Activated CD8-positive, alpha-beta memory T cell treated with anti-CD3 and anti-CD28 coated beads for 1 hour (primary cell): ENCODE data around the gene ERICH6.

Source experiments
- DNase-seq, 2 donors: peaks; one replicate each; pipeline ENCODE4 v3.0.0-alpha.2; 2020; ENCODE audit warnings: low read depth in 1 of 2; ENCODE audit errors: extremely low read depth in 1 of 2

ERICH6 gene

GRCh38 chr3:150737874-150738679 is 34.4 kb upstream of the ERICH6 start:
- DNase-seq = no peak

GRCh38 chr3:150736903-150737832 is 33.4 kb upstream of the ERICH6 start:
- no peak for DNase-seq

DNA sequence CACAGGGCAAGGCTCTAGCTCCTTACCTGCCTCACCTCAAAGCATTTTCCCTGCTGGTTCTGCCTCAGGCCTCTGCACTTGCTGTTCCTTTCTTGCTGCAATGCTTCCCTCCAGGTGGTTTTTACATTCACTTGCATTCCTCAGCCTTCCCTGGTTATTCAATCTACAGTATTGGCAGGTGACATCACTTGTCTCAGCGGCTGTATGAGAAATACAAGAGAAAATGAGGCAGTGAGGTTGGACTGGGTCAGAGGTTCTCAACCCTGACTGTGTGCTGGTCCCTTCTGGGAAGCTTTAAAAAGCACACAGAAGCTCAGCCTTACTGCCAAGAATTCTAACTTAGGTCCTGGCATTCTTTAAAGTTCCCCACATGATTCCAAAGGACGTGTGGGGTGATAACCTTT is 32.6 kb upstream of the ERICH6 start:
- DNase-seq = no peak

GRCh38 chr3:150734795-150735119 is 31.0 kb upstream of the ERICH6 start:
- no peak for DNase-seq

DNA sequence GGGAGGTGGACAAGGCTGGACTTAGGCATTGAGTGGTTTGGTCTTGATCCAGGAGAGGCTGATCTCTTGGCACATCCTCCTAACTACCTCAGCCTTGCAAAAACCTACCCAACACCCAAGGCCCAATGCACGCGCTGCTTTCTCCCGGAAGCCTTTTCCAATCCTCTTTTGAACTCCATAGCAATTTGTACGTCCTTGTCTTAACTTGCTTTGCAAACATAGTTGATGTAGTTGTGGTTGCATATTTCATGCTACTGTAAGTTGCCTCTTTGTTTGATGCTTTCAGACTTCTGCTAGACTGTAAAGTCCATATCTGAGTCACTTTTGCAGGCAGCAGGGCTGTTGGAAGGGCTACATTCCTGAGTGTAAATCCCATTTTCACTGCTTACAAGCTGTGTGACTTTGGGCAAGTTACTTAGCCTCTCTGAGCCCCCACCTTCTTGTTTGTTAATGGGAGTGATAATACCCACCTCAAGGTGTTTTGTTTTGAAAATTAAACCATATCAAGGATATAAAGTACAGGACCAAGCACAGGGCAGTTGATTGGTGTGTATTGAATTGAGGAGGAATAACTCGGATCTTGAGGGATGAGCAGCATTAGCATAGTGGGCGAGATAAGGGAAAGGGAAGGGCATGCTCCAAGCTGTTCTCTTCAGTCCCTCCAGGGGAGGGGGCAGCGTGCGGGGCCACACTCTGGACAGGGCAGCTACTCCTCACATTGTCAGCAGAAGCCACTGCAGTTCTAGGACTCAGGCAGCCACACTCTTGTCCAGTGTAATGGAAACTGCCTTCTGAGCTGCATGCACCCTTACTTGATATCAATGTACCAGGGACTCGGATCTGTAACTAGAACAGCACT is 30.4 kb upstream of the ERICH6 start:
- no peak for DNase-seq

DNA sequence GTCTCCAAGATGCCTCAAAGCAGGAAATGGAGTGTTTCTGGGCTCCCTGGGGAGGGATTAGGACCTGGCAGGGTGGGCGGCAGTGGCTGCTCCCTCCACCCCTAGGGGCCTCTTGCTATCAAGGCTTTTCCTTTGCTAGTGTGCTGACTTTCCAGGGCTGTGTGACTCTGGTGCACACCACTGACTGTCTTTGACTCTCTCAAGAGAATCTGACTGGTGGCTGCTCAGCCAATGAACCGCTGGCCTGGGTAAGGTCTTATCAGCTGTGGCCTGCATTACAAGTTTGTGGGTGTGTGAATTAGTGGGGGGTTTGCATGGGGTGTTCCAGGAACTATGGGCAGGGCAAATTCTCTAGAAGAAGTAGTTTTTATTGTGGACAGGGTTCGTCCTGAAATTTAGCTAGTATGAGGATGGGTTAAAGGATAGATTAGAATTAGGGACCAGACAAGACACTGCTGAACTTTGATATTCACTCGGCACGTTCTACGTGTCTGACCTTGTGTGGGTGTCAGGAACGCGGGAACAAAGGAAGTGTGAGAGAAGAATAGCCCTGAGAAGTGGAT is 29.7 kb upstream of the ERICH6 start:
- no peak for DNase-seq

DNA sequence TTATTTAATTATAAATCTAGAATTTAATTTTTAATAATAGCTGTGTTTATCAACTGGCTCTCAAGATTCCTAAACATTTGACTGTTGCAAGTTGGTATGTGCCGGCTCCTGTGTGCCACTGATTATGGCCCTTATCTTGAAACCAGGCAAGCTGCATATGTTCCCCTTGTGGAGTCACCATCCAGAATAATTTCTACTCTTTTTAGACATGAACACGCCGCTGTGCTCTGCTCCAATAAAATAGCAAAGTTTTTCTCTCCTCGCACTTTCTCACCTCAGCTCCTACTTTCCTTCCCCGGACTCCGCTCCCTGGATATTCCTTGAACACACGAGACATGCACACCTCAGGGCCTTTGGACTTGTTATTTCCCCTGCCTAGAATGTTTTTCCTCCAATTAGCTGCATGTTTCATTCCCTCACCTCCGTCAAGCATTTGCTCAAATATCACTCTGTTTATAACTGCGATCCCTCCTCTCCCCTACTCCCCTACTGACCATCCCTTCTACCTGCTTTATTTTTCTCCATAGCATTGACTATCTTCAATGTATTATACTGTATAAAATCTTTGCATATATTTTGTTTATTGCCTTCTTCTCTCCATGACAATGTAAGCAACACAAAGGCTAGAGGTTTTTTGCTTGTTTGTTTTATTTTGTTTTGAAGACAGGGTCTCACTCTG is 26.1 kb upstream of the ERICH6 start:
- DNase-seq = no peak

- no peak for DNase-seq
Measured at GRCh38 chr3:150727653-150728502, 24.2 kb upstream of the ERICH6 start.

GRCh38 chr3:150725548-150725947 is 21.8 kb upstream of the ERICH6 start:
- no peak for DNase-seq

GRCh38 chr3:150723946-150724345 is 20.2 kb upstream of the ERICH6 start:
- DNase-seq = no peak

DNA sequence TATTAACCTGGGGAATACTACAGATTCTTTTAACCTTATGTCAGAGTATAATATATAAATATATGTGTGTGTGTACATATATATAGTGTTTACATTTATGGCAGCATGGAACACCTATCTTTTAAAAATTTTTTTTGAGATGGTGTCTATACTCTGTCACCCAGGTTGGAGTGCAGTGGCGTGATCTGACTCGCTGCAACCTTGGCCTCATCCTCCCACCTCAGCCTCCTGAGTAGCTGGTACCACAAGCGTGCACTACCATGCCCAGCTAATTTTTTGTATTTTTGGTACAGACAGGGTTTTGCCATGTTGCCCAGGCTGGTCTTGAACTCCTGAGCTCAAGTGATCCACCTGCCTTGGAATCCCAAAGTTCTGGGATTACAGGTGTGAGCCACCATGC is 18.5 kb upstream of the ERICH6 start:
- DNase-seq = no peak

- no peak for DNase-seq
Measured at GRCh38 chr3:150721285-150722130, 17.8 kb upstream of the ERICH6 start.

DNA sequence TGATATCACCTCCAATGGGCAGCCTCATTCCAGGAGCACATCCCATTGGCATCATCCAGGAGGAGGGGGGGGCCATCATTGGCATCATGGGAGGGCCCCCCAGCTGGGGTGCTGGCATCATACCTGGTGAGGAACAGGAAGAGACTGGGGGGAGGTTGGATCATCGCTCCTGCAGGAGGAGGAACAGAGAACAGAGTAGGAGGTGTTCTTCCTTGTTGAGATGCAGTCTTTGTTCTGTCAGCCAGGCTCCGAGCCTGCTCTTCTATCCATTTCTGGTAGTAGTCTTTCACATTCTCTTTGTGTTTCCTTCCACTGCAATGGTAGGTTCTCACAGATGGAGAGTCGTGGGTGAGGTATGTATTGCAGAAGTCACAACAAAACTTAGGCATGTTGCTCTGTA is 16.7 kb upstream of the ERICH6 start:
- no peak for DNase-seq

GRCh38 chr3:150710097-150710496 is 6.4 kb upstream of the ERICH6 start:
- no peak for DNase-seq

DNA sequence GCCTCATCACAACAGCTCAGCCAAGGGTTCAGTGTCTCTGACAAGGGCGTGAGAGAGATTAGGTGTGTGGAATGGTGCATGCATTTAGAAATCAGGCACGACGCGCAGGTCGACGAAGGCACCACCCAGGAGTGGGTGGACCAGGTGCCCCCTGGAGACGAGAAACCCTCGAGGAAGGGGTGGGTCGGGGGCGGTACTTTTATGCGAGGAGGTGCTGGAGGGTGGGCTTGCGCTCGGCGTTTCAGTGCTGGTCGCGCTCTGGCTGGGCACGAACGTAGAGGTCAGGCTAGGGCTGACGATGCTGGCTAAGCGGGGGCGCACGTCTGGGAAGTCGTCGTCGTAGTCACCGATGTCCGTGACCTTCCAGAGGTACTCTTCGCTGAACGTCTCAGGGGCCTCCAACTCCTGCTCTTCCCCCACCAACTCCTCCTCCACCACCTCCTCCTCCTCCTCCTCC is 393 bp downstream of the ERICH6 start:
- DNase-seq = peak in 1 of 2 donors; percentile 24

DNA sequence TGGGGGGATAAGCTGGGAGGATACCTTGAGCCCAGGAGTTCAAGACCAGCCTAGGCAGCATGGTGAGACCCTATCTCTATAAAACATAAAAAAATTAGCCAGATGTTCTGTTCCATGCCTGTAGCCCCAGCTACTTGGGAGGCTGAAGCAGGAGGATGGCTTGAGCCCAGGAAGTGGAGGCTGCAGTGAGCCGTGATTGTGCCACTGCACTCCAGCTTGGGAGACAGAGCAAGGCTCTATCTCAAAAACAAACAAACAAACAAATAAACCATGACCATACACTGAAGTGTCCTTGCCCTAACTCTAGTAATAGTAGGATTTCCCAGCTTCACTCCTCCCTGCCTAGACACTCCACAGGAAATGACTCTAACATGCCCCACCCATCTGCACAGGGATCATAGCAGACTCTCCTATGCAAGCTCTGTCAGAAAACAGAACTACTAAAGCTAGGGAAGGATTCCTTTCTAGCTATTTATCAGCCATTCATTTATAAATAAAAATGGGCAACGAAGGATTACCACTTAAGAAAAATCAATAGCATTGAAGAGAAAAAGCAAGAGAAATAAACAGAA is 4.6 kb downstream of the ERICH6 start:
- DNase-seq = no peak

DNA sequence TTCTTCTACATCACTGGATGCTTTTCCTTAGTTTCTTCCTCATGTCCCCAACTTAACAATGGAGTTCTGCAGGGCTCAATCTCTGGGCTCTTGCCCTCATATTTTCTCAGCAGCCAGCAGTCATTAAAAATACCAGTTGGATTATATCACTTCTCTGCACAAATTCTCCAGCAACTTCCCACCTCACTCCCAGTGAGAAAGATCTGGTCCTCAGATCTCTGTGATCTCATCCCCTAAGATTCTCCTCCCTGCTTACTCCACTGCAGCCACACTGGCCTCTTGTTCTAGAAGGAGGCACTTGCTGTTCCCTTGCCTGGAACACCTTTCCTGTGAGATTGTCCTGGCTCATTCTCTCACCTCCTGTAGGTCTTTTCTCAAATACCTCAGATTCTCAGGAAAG is 6.1 kb downstream of the ERICH6 start:
- no peak for DNase-seq

DNA sequence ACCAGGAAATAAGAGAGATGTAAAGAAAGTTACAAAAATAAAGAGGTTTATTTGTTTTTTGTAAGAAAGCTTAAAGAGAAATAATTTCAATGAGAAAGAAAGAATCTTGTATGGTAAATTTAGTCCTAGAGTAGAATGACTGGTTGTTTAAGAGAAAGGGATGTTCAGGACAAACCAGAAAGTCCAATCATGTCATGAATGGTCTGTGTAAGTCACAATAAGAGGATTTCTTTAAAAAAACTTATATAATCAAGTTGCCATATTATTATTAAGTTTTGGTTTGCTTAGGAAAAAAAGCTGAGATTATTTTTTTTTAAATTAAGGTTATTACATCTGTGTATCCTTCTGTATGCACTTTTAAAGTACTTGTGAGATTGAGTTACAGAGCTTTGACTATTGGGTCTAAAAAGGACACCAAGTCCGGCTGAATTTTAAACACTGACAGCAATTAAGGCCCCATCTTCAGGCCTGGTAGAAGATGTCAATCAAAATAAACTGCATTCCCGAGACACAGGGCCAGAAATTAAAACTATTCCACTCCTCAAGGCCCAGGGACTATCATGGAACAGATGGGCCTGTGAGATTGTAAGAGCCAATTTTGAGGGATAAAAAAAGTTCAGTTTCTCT is 12.2 kb downstream of the ERICH6 start:
- no peak for DNase-seq
